Subcutaneous abdominal adipose tissue (tissue), 5 donors: Measurements from ENCODE around the gene TNFRSF19.

ENCODE experiments used
- H3K27ac ChIP-seq: one replicate; pipeline ENCODE4 v1.7.0; 2013; ENCODE audit warnings: low read depth, mild to moderate bottlenecking, inconsistent platforms, low read length, moderate library complexity
- H3K27me3 ChIP-seq, 5 donors: one replicate each; pipeline ENCODE4 v1.7.0; 2013; ENCODE audit warnings: low read length in 5 of 5, inconsistent platforms in 1 of 5; ENCODE audit not compliant: control insufficient read depth in 5 of 5, insufficient read depth in 4 of 5
- H3K36me3 ChIP-seq, 5 donors: one replicate each; pipeline ENCODE4 v1.7.0; 2013; ENCODE audit warnings: low read length in 5 of 5; ENCODE audit not compliant: control insufficient read depth in 5 of 5, insufficient read depth in 5 of 5
- H3K4me1 ChIP-seq, 5 donors: one replicate each; pipeline ENCODE4 v1.7.0; 2013; ENCODE audit warnings: low read length in 5 of 5, mild to moderate bottlenecking in 3 of 5, moderate library complexity in 1 of 5; ENCODE audit not compliant: control insufficient read depth in 5 of 5, insufficient read depth in 5 of 5
- H3K4me3 ChIP-seq, 5 donors: one replicate each; pipeline ENCODE4 v1.7.0; 2013; ENCODE audit warnings: low read length in 5 of 5, low read depth in 1 of 5
- H3K9ac ChIP-seq, 5 donors: one replicate each; pipeline ENCODE4 v1.7.0; 2013; ENCODE audit warnings: low read length in 5 of 5, mild to moderate bottlenecking in 4 of 5, moderate library complexity in 3 of 5
- H3K9me3 ChIP-seq, 5 donors: one replicate each; pipeline ENCODE4 v1.7.0; 2013; ENCODE audit warnings: low read length in 5 of 5; ENCODE audit not compliant: control insufficient read depth in 5 of 5
- donor health status: healthy.
- donor health status: healthy.
- donor health status: healthy.
- donor health status: healthy.
- donor health status: healthy.

TNFRSF19 gene

DNA sequence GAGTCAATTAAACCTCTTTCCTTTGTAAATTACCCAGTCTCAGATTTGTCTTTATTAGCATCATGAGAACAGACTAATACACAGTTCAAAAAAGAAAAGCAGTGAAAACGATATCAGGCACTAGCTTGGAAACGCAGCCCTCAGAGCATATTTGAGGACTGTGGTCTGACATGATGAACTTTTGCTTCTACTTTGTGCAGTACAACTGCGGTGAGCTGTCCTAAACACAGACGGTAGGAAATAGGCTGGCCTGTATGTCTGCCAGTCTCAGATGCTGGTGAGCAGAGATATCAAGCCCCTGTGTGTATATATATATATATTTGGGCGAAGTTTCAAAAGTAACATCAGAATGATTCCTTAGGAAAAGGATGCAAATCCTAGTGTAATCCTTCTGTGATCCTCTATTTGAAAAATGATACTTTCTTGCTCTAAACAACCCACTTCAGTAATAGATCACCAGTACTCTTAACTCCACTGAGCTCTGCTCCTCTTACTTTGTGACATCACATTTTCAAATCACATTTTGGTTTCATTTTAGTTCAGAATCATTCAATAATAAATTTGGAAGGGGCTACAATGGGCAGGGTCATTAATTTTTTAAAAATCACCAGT is 74.4 kb downstream of the TNFRSF19 start:
- Histone ChIP-seq H3K4me3 (no peak overlapping the region), H3K27me3 (no peaks in the 10 kb centered on the region), H3K27ac (no peak overlapping the region), H3K4me1 (no peaks in the 10 kb centered on the region), H3K9me3 (no peaks in the 10 kb centered on the region), H3K9ac (no peak overlapping the region), H3K36me3 (no peaks in the 10 kb centered on the region)

DNA sequence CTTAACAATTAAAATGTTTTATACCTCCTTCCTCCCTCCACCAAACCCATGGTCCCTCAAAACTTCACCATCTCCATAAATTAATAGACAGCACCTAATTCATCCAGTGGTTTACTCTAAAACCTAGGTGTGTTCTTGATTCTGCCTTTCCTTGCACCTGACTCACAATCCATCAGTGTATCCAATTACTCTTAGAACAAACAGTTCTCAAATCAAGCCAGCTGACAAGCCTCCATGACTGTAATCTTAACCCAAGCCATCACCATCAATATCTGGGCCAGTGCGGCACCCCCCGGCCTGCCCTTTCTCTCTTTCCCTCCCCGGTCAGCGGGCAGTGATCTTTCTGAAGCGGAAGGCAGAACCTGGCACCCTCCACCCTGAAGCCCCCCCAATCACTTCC is 75.6 kb downstream of the TNFRSF19 start:
- H3K27me3 ChIP-seq, result no peaks in the 10 kb centered on the region
- no peaks in the 10 kb centered on the region for H3K9me3 ChIP-seq
- H3K4me3 ChIP-seq, result no peak overlapping the region
- no peak overlapping the region for H3K27ac ChIP-seq
- H3K4me1 ChIP-seq, result no peaks in the 10 kb centered on the region
- H3K36me3 ChIP-seq, result no peaks in the 10 kb centered on the region
- no peak overlapping the region for H3K9ac ChIP-seq

DNA sequence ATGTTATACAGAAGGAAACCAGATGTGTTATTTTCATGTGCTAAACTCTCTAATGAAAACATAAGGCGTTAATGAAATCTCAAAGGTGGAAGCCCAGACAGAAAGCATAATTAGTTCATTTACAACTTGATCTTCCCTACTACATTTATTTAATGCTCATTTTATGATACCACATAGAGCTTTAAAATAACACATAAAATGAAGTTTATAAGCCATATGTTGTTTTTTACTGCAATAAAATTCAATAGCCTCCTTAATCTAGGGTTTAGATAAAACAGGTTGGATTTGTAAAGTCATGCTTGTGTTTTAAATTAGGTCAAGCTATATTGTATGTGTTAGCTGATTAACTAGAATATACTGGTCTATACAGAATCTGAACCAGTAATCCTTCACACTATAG is 81.2 kb downstream of the TNFRSF19 start:
- H3K27me3 ChIP-seq, result no peaks in the 10 kb centered on the region
- H3K36me3 ChIP-seq, result no peaks in the 10 kb centered on the region
- H3K9ac ChIP-seq, result no peak overlapping the region
- H3K4me1 ChIP-seq, result peaks cover 0 to 20% (median 0%) of the 10 kb centered on the region in 5 donors
- no peaks in the 10 kb centered on the region for H3K9me3 ChIP-seq
- H3K4me3 ChIP-seq, result no peak overlapping the region
- H3K27ac ChIP-seq, result no peak overlapping the region

DNA sequence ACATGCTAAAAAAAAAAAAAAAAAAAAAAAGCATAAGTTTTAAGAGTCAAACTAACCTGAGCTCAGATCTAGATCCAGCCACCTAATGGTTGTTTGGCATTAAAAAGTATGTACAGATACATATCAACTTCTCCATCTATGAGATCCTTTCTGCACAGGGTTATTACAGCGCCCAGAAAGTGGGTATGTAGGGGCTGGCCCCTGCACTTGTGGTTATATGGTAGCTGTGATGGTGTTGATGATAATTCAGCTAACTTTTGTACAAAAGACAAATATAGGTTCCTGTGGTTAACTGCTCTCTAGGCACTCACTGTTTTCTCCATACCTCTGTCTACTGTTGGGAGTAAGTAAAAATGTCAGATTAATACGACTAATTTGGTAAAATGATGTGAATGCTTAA is 81.7 kb downstream of the TNFRSF19 start:
- Histone ChIP-seq H3K9ac (no peak overlapping the region), H3K4me3 (no peak overlapping the region), H3K27me3 (no peaks in the 10 kb centered on the region), H3K27ac (no peak overlapping the region), H3K9me3 (no peaks in the 10 kb centered on the region), H3K4me1 (peaks cover 0 to 24% (median 0%) of the 10 kb centered on the region in 5 donors), H3K36me3 (no peaks in the 10 kb centered on the region)

DNA sequence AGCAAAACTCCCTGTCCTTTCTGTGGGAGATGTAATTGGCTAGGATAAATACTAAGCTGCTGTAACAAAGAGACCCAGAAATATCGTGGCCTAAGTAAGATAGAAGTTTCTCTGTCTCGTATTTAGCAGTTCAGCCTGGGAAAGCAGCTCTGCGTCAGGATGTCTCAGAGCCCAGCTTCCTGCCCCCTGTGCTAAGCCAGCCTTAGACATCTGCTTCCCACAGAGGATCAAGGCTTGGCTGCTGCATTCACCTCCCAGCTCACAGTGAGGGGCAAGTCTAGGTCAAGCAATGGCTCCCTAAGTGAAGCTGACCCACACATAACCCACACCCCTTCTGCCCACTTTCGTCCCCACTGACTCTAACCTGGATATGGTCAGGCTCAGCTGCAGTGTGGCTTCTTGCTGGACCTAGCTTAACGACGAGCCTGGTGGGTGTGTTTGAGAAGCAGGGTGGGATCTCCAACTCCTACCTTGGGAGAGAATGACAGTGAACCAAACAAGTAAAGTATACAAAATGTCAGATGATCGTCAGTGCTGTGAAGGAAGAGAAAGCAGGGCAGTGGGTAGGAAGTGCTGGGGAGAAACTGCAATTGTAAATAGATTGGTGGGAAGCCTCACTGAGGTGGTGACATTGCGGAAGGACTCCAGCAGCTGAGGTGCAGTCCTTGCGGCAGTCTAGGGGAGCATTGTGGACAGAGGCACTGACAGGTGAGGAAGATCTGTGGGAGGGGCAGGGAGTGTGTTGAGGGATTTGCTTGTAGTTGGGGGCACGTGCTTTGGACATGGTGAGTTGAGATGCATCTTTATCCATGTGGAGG is 82.9 kb downstream of the TNFRSF19 start:
- Histone ChIP-seq H3K9me3 (no peaks in the 10 kb centered on the region), H3K27me3 (no peaks in the 10 kb centered on the region), H3K9ac (no peak overlapping the region), H3K36me3 (no peaks in the 10 kb centered on the region), H3K4me1 (peaks cover 0 to 24% (median 0%) of the 10 kb centered on the region in 5 donors), H3K27ac (no peak overlapping the region), H3K4me3 (no peak overlapping the region)

DNA sequence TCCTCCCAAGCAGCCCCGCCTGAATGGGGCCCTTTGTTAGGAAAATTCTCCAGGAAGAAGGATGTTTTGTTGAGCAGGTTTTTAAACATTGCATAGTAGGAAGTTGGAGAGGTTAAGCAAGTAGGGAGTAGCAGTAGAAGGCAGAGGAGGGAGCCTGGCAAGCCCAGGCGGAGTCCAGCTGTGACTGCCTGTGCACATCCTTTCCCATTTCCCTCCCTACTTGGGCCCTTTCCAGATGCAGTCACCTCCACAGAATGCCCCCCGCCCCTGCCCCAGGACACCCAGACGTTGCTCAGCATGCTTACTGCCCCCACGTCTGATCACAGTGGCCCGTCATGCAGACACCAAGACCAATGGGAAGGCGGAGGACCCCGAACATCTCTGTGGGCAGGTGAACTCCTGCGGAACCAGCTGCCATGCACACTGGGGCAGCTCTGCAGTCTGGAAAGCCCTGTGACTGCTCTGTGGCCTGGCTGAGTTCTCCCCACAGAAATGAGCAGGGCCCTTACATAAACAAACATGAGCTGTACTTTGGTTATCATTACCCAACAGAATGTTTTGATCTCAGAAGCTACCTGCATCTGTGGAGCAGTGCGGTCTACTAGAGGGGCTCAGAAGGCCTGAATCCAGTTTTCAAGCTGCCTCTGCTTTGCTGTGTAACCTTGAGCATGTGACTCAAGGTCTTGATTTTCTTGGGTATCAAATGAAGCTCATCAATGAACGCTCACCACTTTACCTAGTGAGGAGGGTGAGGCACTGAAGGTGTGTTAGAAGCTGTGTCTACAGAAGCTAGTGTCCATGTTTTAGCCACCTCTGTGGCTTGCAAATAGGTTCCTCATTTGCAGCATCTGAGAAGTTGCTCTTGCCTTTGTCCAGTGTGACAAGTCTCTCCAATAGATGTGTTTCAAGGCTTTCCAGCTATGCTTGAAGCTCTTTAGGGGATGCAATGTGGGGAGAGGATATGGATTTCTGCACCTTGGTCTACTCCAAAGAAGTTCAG is 84.2 kb downstream of the TNFRSF19 start:
- H3K36me3 ChIP-seq, result no peaks in the 10 kb centered on the region
- H3K4me1 ChIP-seq, result peaks cover 0 to 24% (median 0%) of the 10 kb centered on the region in 5 donors
- H3K27me3 ChIP-seq, result no peaks in the 10 kb centered on the region
- no peaks in the 10 kb centered on the region for H3K9me3 ChIP-seq
- H3K9ac ChIP-seq, result no peak overlapping the region
- no peak overlapping the region for H3K27ac ChIP-seq
- no peak overlapping the region for H3K4me3 ChIP-seq

DNA sequence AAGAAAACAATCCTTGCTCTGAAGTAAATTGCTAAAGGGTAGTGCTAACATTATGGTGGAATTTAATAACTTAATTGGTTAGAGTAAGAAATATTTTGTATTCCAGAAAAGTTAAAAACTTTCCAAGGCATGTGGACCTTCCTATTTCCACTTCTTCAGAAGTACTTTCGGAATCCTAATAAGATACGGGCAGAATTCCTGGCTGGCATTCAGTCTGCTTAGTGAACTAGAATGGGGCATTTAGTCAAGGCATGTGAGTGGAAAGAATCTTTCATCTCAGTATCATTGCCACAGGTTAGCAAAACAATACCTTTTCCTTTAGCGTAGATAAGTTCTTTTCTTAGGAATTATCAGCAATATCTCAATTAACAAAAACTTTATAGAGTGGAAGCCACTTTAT is 85.1 kb downstream of the TNFRSF19 start:
- Histone ChIP-seq H3K4me3 (no peak overlapping the region), H3K4me1 (peaks cover 0 to 24% (median 0%) of the 10 kb centered on the region in 5 donors), H3K27me3 (no peaks in the 10 kb centered on the region), H3K9ac (no peak overlapping the region), H3K27ac (no peak overlapping the region), H3K36me3 (no peaks in the 10 kb centered on the region), H3K9me3 (no peaks in the 10 kb centered on the region)

DNA sequence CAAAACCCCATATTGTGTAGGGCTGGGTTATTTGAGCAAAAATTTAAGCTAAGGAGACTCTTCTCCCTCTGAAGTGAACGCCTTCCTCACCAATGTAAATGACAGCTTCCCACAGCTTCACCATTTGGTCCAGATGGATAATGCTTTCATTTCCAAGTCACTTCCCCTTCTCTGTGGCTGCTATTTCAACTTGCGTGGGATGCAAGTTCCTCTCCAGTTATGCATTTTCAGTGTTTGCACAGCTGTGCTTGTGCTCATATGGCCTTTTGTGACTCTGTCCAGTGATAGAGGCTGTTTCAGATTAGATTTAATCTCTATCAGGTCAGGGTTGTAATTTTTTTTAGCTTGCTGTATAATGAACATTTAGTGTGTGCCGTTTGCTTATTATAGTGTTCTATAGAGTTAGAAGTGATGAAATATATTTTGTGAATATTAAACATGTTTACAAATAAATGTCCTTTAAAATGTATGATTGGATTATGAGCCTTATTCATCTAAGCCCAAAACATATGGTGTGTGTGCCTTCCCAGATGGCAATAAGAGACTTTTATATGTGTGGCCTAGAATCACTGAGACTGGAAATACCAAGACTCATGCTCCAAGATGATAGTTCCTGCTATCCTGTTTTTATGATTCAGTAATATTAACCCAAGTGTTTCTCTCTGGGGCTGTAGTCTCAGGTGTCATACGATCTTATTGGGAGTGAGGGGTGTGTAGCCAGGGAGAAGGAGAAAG is 86.6 kb downstream of the TNFRSF19 start:
- Histone ChIP-seq H3K9me3 (peaks cover 0 to 4% (median 0%) of the 10 kb centered on the region in 5 donors), H3K4me3 (no peak overlapping the region), H3K27me3 (no peaks in the 10 kb centered on the region), H3K4me1 (peaks cover 0 to 24% (median 0%) of the 10 kb centered on the region in 5 donors), H3K27ac (no peak overlapping the region), H3K36me3 (no peaks in the 10 kb centered on the region), H3K9ac (no peak overlapping the region)

DNA sequence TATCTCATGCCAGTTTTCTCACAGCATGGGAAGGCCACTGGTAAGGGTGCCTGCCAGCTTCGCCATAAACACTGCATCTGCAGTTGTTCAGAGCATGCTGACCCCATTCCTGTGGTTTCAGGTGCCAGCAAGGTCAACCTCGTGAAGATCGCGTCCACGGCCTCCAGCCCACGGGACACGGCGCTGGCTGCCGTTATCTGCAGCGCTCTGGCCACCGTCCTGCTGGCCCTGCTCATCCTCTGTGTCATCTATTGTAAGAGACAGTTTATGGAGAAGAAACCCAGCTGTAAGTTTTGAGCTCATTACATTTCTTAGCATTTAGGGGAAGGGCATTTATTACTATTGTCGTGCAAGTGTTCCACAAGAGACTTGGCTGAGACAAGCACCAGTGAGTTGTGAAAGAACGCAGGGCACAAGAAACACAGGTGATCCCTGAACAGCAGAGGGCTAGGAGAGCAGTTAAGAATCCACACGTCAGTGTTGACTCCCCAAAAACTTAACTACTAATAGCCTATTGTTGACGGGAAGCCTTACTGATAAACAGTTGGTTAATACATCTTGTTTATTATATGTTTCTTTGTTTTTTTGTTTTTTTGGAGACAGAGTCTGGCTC is 88.8 kb downstream of the TNFRSF19 start:
- Histone ChIP-seq H3K27ac (no peak overlapping the region), H3K9ac (no peak overlapping the region), H3K4me3 (no peak overlapping the region), H3K36me3 (no peaks in the 10 kb centered on the region), H3K27me3 (no peaks in the 10 kb centered on the region), H3K4me1 (peaks cover 0 to 13% (median 0%) of the 10 kb centered on the region in 5 donors), H3K9me3 (peaks cover 0 to 4% (median 3%) of the 10 kb centered on the region in 5 donors)
